ENCODE measurements around the gene FOXK2. TPM values are rescaled to one million over a fixed set of nuclear protein-coding genes. Genes with fewer than 3 reads are reported as not detected.

FOXK2 gene
- total and polyA plus RNA-seq, 2 donors (not counting 1 experiment from before 2014, with no cell fraction given) = 19.7 to 62.7 TPM

DNA sequence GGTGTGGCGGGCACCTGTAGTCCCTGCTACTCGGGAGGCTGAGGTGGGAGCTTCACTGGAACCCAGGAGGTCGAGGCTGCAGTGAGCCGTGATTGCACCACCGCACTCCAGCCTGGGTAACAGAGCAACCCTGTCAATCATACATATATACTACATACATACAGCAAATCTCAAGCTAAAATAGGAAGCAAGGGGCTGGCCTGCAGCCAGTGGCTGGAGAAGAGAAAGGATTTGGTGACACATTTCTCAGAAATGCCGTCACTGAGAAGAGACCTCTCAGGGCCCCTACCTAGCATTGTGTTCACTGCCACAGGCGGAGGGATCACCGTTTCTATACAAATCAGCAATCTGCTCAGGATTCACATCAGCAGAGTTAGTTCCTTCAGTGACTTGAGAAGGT is 44.1 kb upstream of the FOXK2 start:
- peaks cover 6 to 54% of the 10 kb centered on the region in 2 experiments for H3K36me3 ChIP-seq (replicated peaks in 1 of 2; ENCODE audit: control extremely low read depth in 1 of 2, control insufficient read depth in 1 of 2, extremely low read depth in 1 of 2, insufficient read depth in 2 of 2, low read length in 1 of 2)
- TF ChIP-seq EZH2 (IDR thresholded peaks at IDR 0.05; ENCODE audit: borderline replicate concordance, insufficient read depth, low read depth, low read length, poor library complexity, severe bottlenecking) = no peak
- TF ChIP-seq, protein P1, sequence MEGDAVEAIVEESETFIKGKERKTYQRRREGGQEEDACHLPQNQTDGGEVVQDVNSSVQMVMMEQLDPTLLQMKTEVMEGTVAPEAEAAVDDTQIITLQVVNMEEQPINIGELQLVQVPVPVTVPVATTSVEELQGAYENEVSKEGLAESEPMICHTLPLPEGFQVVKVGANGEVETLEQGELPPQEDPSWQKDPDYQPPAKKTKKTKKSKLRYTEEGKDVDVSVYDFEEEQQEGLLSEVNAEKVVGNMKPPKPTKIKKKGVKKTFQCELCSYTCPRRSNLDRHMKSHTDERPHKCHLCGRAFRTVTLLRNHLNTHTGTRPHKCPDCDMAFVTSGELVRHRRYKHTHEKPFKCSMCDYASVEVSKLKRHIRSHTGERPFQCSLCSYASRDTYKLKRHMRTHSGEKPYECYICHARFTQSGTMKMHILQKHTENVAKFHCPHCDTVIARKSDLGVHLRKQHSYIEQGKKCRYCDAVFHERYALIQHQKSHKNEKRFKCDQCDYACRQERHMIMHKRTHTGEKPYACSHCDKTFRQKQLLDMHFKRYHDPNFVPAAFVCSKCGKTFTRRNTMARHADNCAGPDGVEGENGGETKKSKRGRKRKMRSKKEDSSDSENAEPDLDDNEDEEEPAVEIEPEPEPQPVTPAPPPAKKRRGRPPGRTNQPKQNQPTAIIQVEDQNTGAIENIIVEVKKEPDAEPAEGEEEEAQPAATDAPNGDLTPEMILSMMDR (IDR thresholded peaks at IDR 0.05) = no peak

GRCh38 chr17:82477934-82478333 is 41.6 kb upstream of the FOXK2 start:
- WGBS (ENCODE audit: insufficient coverage) = 95% methylated on average over 8 of the region's 8 CpGs
- H3K4me2 ChIP-seq (replicated peaks; ENCODE audit: low read depth, low read length, poor library complexity, severe bottlenecking) = no peak overlapping the region
- H3K4me3 ChIP-seq (ENCODE audit: control extremely low read depth in 1 of 5, extremely low read depth in 1 of 5, insufficient read depth in 1 of 5, low read depth in 2 of 5, low read length in 4 of 5) = no peak overlapping the region
- no peak for ATAC-seq (ENCODE audit: low read depth)
- no peak overlapping the region for H3K9ac ChIP-seq (ENCODE audit: low read length)
- H3K27ac ChIP-seq (ENCODE audit: low read length in 2 of 2) = no peak overlapping the region
- intact Hi-C loops (cut with micrococcal nuclease) = no loop called here
- H3K79me2 ChIP-seq (ENCODE audit: control insufficient read depth, insufficient read depth, low read length) = no peaks in the 10 kb centered on the region
- POLR2A ChIA-PET = no interaction called here
- peaks cover 12 to 63% of the 10 kb centered on the region in 2 experiments for H3K36me3 ChIP-seq (replicated peaks in 1 of 2; ENCODE audit: control extremely low read depth in 1 of 2, control insufficient read depth in 1 of 2, extremely low read depth in 1 of 2, insufficient read depth in 2 of 2, low read length in 1 of 2)
- no peak overlapping the region for H3K4me3 Mint-ChIP-seq
- DNase-seq = no peak
- no peaks in the 10 kb centered on the region for H3K4me1 Mint-ChIP-seq
- CTCF ChIA-PET = interaction anchor here (0.6 to 1.4 kb wide), 2 partner anchors 17 to 203 kb away, joined by 3 to 5 read pairs; no protein-coding TSS in a partner anchor
- H4K20me1 ChIP-seq (ENCODE audit: control insufficient read depth, insufficient read depth, low read length, poor library complexity, severe bottlenecking) = peaks cover 18% of the 10 kb centered on the region
- H2AFZ ChIP-seq (ENCODE audit: insufficient read depth, low read depth, low read length, poor library complexity, severe bottlenecking) = no peak overlapping the region
- no peak overlapping the region for H3K27ac Mint-ChIP-seq
- no peaks in the 10 kb centered on the region for H3K9me3 Mint-ChIP-seq (ENCODE audit: insufficient read depth)
- TF ChIP-seq EZH2 (IDR thresholded peaks at IDR 0.05; ENCODE audit: borderline replicate concordance, insufficient read depth, low read depth, low read length, poor library complexity, severe bottlenecking) = no peak
- TF ChIP-seq, protein P1 (IDR thresholded peaks at IDR 0.05) = no peak
- H3K27me3 ChIP-seq (replicated peaks in 1 of 4; ENCODE audit: control extremely low read depth in 1 of 4, control insufficient read depth in 3 of 4, insufficient read depth in 4 of 4, low read length in 3 of 4) = no peaks in the 10 kb centered on the region
- H3K4me1 ChIP-seq (ENCODE audit: control insufficient read depth in 2 of 2, insufficient read depth in 2 of 2, low read length in 2 of 2) = no peaks in the 10 kb centered on the region
- H3K9me3 ChIP-seq (ENCODE audit: control extremely low read depth in 1 of 3, control insufficient read depth in 2 of 3, insufficient read depth in 1 of 3, low read length in 2 of 3) = no peaks in the 10 kb centered on the region
- no peaks in the 10 kb centered on the region for H3K27me3 Mint-ChIP-seq

More for the DNA sequence above, 44.1 kb upstream of the FOXK2 start:
- no peaks in the 10 kb centered on the region for H3K27me3 Mint-ChIP-seq
- no peak overlapping the region for H3K27ac Mint-ChIP-seq
- Histone ChIP-seq H3K79me2 (ENCODE audit: control insufficient read depth, insufficient read depth, low read length) (no peaks in the 10 kb centered on the region), H3K9me3 (ENCODE audit: control extremely low read depth in 1 of 3, control insufficient read depth in 2 of 3, insufficient read depth in 1 of 3, low read length in 2 of 3) (no peaks in the 10 kb centered on the region), H4K20me1 (ENCODE audit: control insufficient read depth, insufficient read depth, low read length, poor library complexity, severe bottlenecking) (peaks cover 18% of the 10 kb centered on the region), H3K27ac (ENCODE audit: low read length in 2 of 2) (no peak overlapping the region), H3K27me3 (replicated peaks in 1 of 4; ENCODE audit: control extremely low read depth in 1 of 4, control insufficient read depth in 3 of 4, insufficient read depth in 4 of 4, low read length in 3 of 4) (no peaks in the 10 kb centered on the region), H2AFZ (ENCODE audit: insufficient read depth, low read depth, low read length, poor library complexity, severe bottlenecking) (no peak overlapping the region), H3K4me1 (ENCODE audit: control insufficient read depth in 2 of 2, insufficient read depth in 2 of 2, low read length in 2 of 2) (no peaks in the 10 kb centered on the region), H3K4me3 (ENCODE audit: control extremely low read depth in 1 of 5, extremely low read depth in 1 of 5, insufficient read depth in 1 of 5, low read depth in 2 of 5, low read length in 4 of 5) (no peak overlapping the region), H3K9ac (ENCODE audit: low read length) (no peak overlapping the region), H3K4me2 (replicated peaks; ENCODE audit: low read depth, low read length, poor library complexity, severe bottlenecking) (no peak overlapping the region)
- intact Hi-C loops (cut with micrococcal nuclease) = no loop called here
- DNase-seq (no peak), ATAC-seq (ENCODE audit: low read depth) (no peak)
- ChIA-PET CTCF (interaction anchor here (1.2 kb wide), 1 partner anchor 76 kb away, joined by 3 read pairs; no protein-coding TSS in a partner anchor), POLR2A (interaction anchor here (1.2 kb wide), 1 partner anchor 16 kb away, joined by 3 read pairs; no protein-coding TSS in a partner anchor)
- H3K4me1 Mint-ChIP-seq = no peaks in the 10 kb centered on the region
- no peak overlapping the region for H3K4me3 Mint-ChIP-seq
- no peaks in the 10 kb centered on the region for H3K9me3 Mint-ChIP-seq (ENCODE audit: insufficient read depth)
- WGBS (ENCODE audit: insufficient coverage) = 94% methylated on average over 5 of the region's 8 CpGs

All from B cell (primary cell).